Large intestine (tissue), 3 donors: ENCODE results near the gene YARS1. TPM values are rescaled to one million over a fixed set of nuclear protein-coding genes. Genes with fewer than 3 reads are reported as not detected.
A peak's percentile ranks its signal among the peaks of the same experiment; 100 is the strongest.

Experiments
- DNase-seq, 2 donors: peaks; one replicate each; pipeline versions ENCODE4 v3.0.0 to v3.0.0-alpha.2; 2013
- H3K27ac ChIP-seq: one replicate; pipeline ENCODE4 v1.5.1; 2013; ENCODE audit warnings: low read length
- H3K27me3 ChIP-seq: 2 replicates; pipeline ENCODE4 v1.6.1; 2013; ENCODE audit warnings: low read length; ENCODE audit not compliant: control insufficient read depth, insufficient read depth
- H3K36me3 ChIP-seq: 2 replicates; pipeline ENCODE4 v1.6.1; 2013; ENCODE audit warnings: low read length; ENCODE audit not compliant: control insufficient read depth, insufficient read depth
- H3K4me1 ChIP-seq: one replicate; pipeline ENCODE4 v1.6.1; 2013; ENCODE audit warnings: low read length; ENCODE audit not compliant: control insufficient read depth, insufficient read depth
- H3K4me3 ChIP-seq: one replicate; pipeline ENCODE4 v1.5.1; 2013; ENCODE audit warnings: low read length
- H3K9me3 ChIP-seq: one replicate; pipeline ENCODE4 v1.6.1; 2013; ENCODE audit warnings: mild to moderate bottlenecking, low read depth, low read length, moderate library complexity; ENCODE audit not compliant: control insufficient read depth
- WGBS: methylation state at CpG from one replicate; pipeline ENCODE4 v1.1.5; 2013; ENCODE audit warnings: low lambda C conversion rate; ENCODE audit not compliant: insufficient coverage; 5-methylcytosine and 5-hydroxymethylcytosine counted together
- polyA plus RNA-seq: library from polyadenylated mRNA; unstranded; fragments of 120-200 nt; gene quantifications from one replicate; pipeline ENCODE4 v1.2.1, GENCODE V29; 2013

Gene YARS1
- polyA plus RNA-seq, 1 donor = 59.9 TPM

GRCh38 chr1:32743380-32744070 is 73.6 kb downstream of the YARS1 start:
- peaks cover 25% of the 10 kb centered on the region for H3K4me1 ChIP-seq
- peaks cover 15% of the 10 kb centered on the region for H3K36me3 ChIP-seq
- DNase-seq = peak in 1 of 2 donors; percentile 54
- no peaks in the 10 kb centered on the region for H3K27me3 ChIP-seq
- H3K9me3 ChIP-seq = no peaks in the 10 kb centered on the region
- peak overlapping the region; percentile 96 for H3K27ac ChIP-seq
- peak overlapping the region; percentile 86 for H3K4me3 ChIP-seq
- WGBS = no CpG with 5 or more reads among the region's 6 CpGs

- Histone ChIP-seq H3K4me3 (peak overlapping the region; percentile 86), H3K27ac (peak overlapping the region; percentile 96), H3K27me3 (no peaks in the 10 kb centered on the region), H3K36me3 (peaks cover 15% of the 10 kb centered on the region), H3K4me1 (peaks cover 24% of the 10 kb centered on the region), H3K9me3 (no peaks in the 10 kb centered on the region)
- peak; percentile 45 to 76 for DNase-seq
- no CpG with 5 or more reads among the region's 4 CpGs for WGBS
Measured at GRCh38 chr1:32742956-32743355, 74.2 kb downstream of the YARS1 start.

- peak overlapping the region; percentile 96 for H3K27ac ChIP-seq
- H3K9me3 ChIP-seq = no peaks in the 10 kb centered on the region
- peak; percentile 43 to 75 for DNase-seq
- H3K4me1 ChIP-seq = peaks cover 30% of the 10 kb centered on the region
- H3K4me3 ChIP-seq = peak overlapping the region; percentile 86
- WGBS = no CpG with 5 or more reads among the region's 28 CpGs
- H3K27me3 ChIP-seq = no peaks in the 10 kb centered on the region
- peaks cover 14% of the 10 kb centered on the region for H3K36me3 ChIP-seq
Measured at GRCh38 chr1:32742199-32742947, 74.8 kb downstream of the YARS1 start.

GRCh38 chr1:32741413-32742198 is 75.6 kb downstream of the YARS1 start:
- Histone ChIP-seq H3K4me1 (peaks cover 38% of the 10 kb centered on the region), H3K9me3 (no peaks in the 10 kb centered on the region), H3K27me3 (no peaks in the 10 kb centered on the region), H3K4me3 (peak overlapping the region; percentile 86), H3K27ac (peak overlapping the region; percentile 96), H3K36me3 (peaks cover 9% of the 10 kb centered on the region)
- peak; percentile 31 to 78 for DNase-seq
- no CpG with 5 or more reads among the region's 103 CpGs for WGBS

GRCh38 chr1:32741059-32741412 is 76.1 kb downstream of the YARS1 start:
- Histone ChIP-seq H3K4me1 (peaks cover 41% of the 10 kb centered on the region), H3K27me3 (no peaks in the 10 kb centered on the region), H3K36me3 (peaks cover 7% of the 10 kb centered on the region), H3K4me3 (peak overlapping the region; percentile 49), H3K9me3 (no peaks in the 10 kb centered on the region), H3K27ac (peak overlapping the region; percentile 91)
- no CpG with 5 or more reads among the region's 10 CpGs for WGBS
- peak; percentile 33 to 52 for DNase-seq

- H3K27me3 ChIP-seq = no peaks in the 10 kb centered on the region
- peak overlapping the region; percentile 92 for H3K27ac ChIP-seq
- DNase-seq = peak; percentile 92 to 96
- no peaks in the 10 kb centered on the region for H3K9me3 ChIP-seq
- no peaks in the 10 kb centered on the region for H3K36me3 ChIP-seq
- H3K4me3 ChIP-seq = no peak overlapping the region
- H3K4me1 ChIP-seq = peaks cover 24% of the 10 kb centered on the region
- no CpG with 5 or more reads among the region's 7 CpGs for WGBS
Measured at GRCh38 chr1:32736812-32737791, 80.1 kb downstream of the YARS1 start.

- H3K27ac ChIP-seq = no peak overlapping the region
- no CpG with 5 or more reads among the region's 9 CpGs for WGBS
- H3K27me3 ChIP-seq = no peaks in the 10 kb centered on the region
- H3K36me3 ChIP-seq = no peaks in the 10 kb centered on the region
- no peak overlapping the region for H3K4me3 ChIP-seq
- H3K4me1 ChIP-seq = peaks cover 18% of the 10 kb centered on the region
- DNase-seq = no peak
- H3K9me3 ChIP-seq = no peaks in the 10 kb centered on the region
Measured at GRCh38 chr1:32733582-32734321, 83.4 kb downstream of the YARS1 start.

- no peaks in the 10 kb centered on the region for H3K9me3 ChIP-seq
- DNase-seq = no peak
- no peaks in the 10 kb centered on the region for H3K36me3 ChIP-seq
- no peaks in the 10 kb centered on the region for H3K27me3 ChIP-seq
- H3K4me3 ChIP-seq = no peak overlapping the region
- no CpG with 5 or more reads among the region's 14 CpGs for WGBS
- no peak overlapping the region for H3K27ac ChIP-seq
- H3K4me1 ChIP-seq = peaks cover 6% of the 10 kb centered on the region
Measured at GRCh38 chr1:32729254-32730046, 87.7 kb downstream of the YARS1 start.
